ENCODE data around the gene SYNDIG1. TPM values are rescaled to one million over a fixed set of nuclear protein-coding genes. Genes with fewer than 3 reads are reported as not detected.

The SYNDIG1 gene
- total and polyA plus RNA-seq, 3 experiments from 2014 or later = not detected

- ChIA-PET POLR2A (no interaction called here), CTCF (no interaction called here)
- H3K9me3 ChIP-seq (ENCODE audit: low read length) = no peaks in the 10 kb centered on the region
- Mint-ChIP-seq H3K9me3 (no peaks in the 10 kb centered on the region), H3K27ac (no peak overlapping the region), H3K4me3 (no peak overlapping the region), H3K36me3 (no peaks in the 10 kb centered on the region), H3K27me3 (peaks cover 7 to 9% of the 10 kb centered on the region in 2 donors), H3K4me1 (no peaks in the 10 kb centered on the region)
- DNase-seq = no peak
- no peaks in the 10 kb centered on the region for H3K4me1 ChIP-seq (ENCODE audit: insufficient read depth, low read length)
- no peaks in the 10 kb centered on the region for H3K36me3 ChIP-seq (ENCODE audit: insufficient read depth, low read length)
- H3K27ac ChIP-seq (ENCODE audit: low read depth, low read length) = no peak overlapping the region
- no peak overlapping the region for H3K4me3 ChIP-seq (ENCODE audit: low read length)
- no peaks in the 10 kb centered on the region for H3K27me3 ChIP-seq (ENCODE audit: insufficient read depth, low read length, poor library complexity, severe bottlenecking)
Observed at GRCh38 chr20:24703284-24703610, 233.8 kb downstream of the SYNDIG1 start.

GRCh38 chr20:24704899-24705298 is 235.5 kb downstream of the SYNDIG1 start:
- H3K9me3 ChIP-seq (ENCODE audit: low read length) = no peaks in the 10 kb centered on the region
- H3K36me3 Mint-ChIP-seq = no peaks in the 10 kb centered on the region
- no peaks in the 10 kb centered on the region for H3K27me3 ChIP-seq (ENCODE audit: insufficient read depth, low read length, poor library complexity, severe bottlenecking)
- H3K27ac Mint-ChIP-seq = no peak overlapping the region
- no peaks in the 10 kb centered on the region for H3K4me1 ChIP-seq (ENCODE audit: insufficient read depth, low read length)
- no peak overlapping the region for H3K4me3 Mint-ChIP-seq
- no peaks in the 10 kb centered on the region for H3K36me3 ChIP-seq (ENCODE audit: insufficient read depth, low read length)
- DNase-seq = no peak
- CTCF ChIA-PET = no interaction called here
- H3K4me3 ChIP-seq (ENCODE audit: low read length) = no peak overlapping the region
- no peaks in the 10 kb centered on the region for H3K9me3 Mint-ChIP-seq
- POLR2A ChIA-PET = no interaction called here
- H3K27ac ChIP-seq (ENCODE audit: low read depth, low read length) = no peak overlapping the region
- H3K4me1 Mint-ChIP-seq = no peaks in the 10 kb centered on the region
- peaks cover 5 to 11% of the 10 kb centered on the region in 2 donors for H3K27me3 Mint-ChIP-seq

DNA sequence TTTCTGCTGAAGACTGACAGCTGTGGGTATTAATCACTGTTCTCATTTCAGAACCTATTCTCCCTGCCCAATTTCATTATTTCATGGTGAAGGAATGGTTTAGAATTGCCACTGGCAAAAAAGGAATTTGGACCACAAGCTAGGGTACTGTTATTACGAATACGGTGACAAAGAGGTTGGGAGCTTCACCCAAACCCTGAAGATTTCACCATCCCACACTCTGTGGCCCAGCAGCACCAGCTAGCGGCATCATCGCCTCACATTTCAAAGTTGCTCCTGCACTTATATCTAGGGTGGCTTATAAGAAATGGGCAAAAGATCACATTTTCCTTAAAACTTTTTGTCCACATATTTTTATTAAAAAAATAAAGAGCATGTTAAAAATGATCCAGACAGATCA is 236.1 kb downstream of the SYNDIG1 start:
- H3K4me1 Mint-ChIP-seq = no peaks in the 10 kb centered on the region
- no peak overlapping the region for H3K27ac ChIP-seq (ENCODE audit: low read depth, low read length)
- CTCF ChIA-PET = no interaction called here
- H3K36me3 ChIP-seq (ENCODE audit: insufficient read depth, low read length) = no peaks in the 10 kb centered on the region
- no peak overlapping the region for H3K27ac Mint-ChIP-seq
- no peaks in the 10 kb centered on the region for H3K9me3 Mint-ChIP-seq
- H3K4me3 Mint-ChIP-seq = no peak overlapping the region
- no peaks in the 10 kb centered on the region for H3K4me1 ChIP-seq (ENCODE audit: insufficient read depth, low read length)
- H3K4me3 ChIP-seq (ENCODE audit: low read length) = no peak overlapping the region
- no peaks in the 10 kb centered on the region for H3K36me3 Mint-ChIP-seq
- POLR2A ChIA-PET = no interaction called here
- H3K9me3 ChIP-seq (ENCODE audit: low read length) = no peaks in the 10 kb centered on the region
- H3K27me3 ChIP-seq (ENCODE audit: insufficient read depth, low read length, poor library complexity, severe bottlenecking) = no peaks in the 10 kb centered on the region
- H3K27me3 Mint-ChIP-seq = peaks cover 5 to 7% of the 10 kb centered on the region in 2 donors
- no peak for DNase-seq

- CTCF ChIA-PET = no interaction called here
- H3K4me1 Mint-ChIP-seq = no peaks in the 10 kb centered on the region
Observed at GRCh38 chr20:24708411-24709295, 239.2 kb downstream of the SYNDIG1 start.

More at GRCh38 chr20:24708411-24709295, 239.2 kb downstream of the SYNDIG1 start:
- Mint-ChIP-seq H3K4me3 (no peak overlapping the region), H3K36me3 (no peaks in the 10 kb centered on the region), H3K27ac (peak overlapping the region in 1 of 8 donors; percentile 47), H3K9me3 (peaks cover 4 to 11% (median 7%) of the 10 kb centered on the region in 5 donors), H3K27me3 (peaks cover 7 to 8% of the 10 kb centered on the region in 2 donors)
- Histone ChIP-seq H3K27me3 (ENCODE audit: insufficient read depth, low read length, poor library complexity, severe bottlenecking) (no peaks in the 10 kb centered on the region), H3K36me3 (ENCODE audit: insufficient read depth, low read length) (no peaks in the 10 kb centered on the region), H3K9me3 (ENCODE audit: low read length) (no peaks in the 10 kb centered on the region), H3K27ac (ENCODE audit: low read depth, low read length) (no peak overlapping the region), H3K4me1 (ENCODE audit: insufficient read depth, low read length) (no peaks in the 10 kb centered on the region), H3K4me3 (ENCODE audit: low read length) (no peak overlapping the region)
- POLR2A ChIA-PET = no interaction called here
- DNase-seq = no peak
